ENCODE results near the gene TTC12.
"Not testable (repeated sequence)": the region's sequence is repeated elsewhere in the genome, so short reads cannot be mapped to it uniquely, and the experiment has no call there.

The TTC12 gene

DNA sequence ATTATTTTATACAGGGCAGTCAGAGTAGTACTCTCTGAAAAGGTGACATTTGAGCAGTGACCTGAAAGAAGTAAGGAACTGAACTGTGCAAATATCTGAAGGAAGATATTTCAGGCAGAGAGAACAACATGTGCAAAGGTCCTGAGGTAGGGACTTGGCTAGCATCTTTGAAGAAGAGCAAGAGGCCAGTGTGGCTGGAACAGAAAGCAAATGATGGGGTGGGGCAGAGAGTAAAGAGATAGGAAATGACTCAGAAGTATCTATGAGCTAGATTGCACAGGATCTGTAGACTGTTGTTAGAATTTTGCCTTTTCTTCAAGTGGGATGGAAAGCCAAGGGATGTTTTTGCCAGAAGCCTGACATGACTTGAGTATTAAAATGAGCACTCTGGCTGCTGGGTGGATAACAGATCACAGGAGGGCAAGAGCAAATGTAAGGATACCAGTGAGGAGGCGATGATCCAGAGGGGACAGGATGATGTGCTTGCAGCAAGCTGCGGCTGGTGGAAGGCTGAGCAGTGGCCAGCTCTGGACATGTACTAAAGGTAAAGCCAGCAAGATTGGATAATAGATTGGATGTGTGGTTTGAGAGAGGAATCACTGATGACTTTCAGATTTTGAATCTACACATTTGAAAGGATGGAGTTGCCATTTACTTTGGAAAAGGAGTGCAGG is 33.2 kb upstream of the TTC12 start:
- no peak for DNase-seq
- in situ Hi-C loops (cut with MboI; ENCODE audit: low pct_unique_long_range_greater_than_20kb, low sequenced_read_pairs) = no loop called here

DNA sequence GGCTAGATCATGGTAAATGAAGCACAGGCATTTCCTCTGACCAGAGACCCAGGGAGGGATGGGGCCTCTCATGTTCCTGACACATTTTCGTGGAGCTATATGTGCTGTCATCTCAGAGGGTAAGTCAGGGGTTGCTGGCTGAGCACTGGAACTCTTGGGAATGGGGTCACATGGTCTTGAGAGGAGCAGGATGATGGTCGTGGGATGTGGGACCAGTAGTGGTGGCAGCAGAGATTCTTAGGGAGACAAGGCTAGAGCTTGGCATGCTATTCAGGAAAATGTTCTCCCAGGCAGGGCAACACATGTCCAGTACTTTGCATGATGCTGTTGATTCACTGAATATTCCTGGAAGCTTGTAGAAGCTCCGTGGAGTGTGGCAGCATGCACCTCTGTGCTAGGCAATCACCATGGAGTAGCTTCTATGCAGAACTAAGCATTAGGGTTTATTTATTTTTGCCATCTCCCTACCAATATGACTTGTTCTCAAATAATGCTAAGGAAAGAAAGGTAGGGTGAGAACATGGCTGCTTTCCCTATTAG is 31.4 kb upstream of the TTC12 start:
- in situ Hi-C loops (cut with MboI; ENCODE audit: low pct_unique_long_range_greater_than_20kb, low sequenced_read_pairs) = no loop called here
- no peak for DNase-seq

GRCh38 chr11:113283881-113284280 is 30.5 kb upstream of the TTC12 start:
- no peak for DNase-seq
- in situ Hi-C loops (cut with MboI; ENCODE audit: low pct_unique_long_range_greater_than_20kb, low sequenced_read_pairs) = no loop called here

- in situ Hi-C loops (cut with MboI; ENCODE audit: low pct_unique_long_range_greater_than_20kb, low sequenced_read_pairs) = no loop called here
- DNase-seq = no peak
Measured at GRCh38 chr11:113286009-113286408, 28.4 kb upstream of the TTC12 start.

GRCh38 chr11:113286509-113287497 is 27.6 kb upstream of the TTC12 start:
- DNase-seq = no peak
- in situ Hi-C loops (cut with MboI; ENCODE audit: low pct_unique_long_range_greater_than_20kb, low sequenced_read_pairs) = no loop called here

- in situ Hi-C loops (cut with MboI; ENCODE audit: low pct_unique_long_range_greater_than_20kb, low sequenced_read_pairs) = no loop called here
- DNase-seq = no peak
Measured at GRCh38 chr11:113287801-113288200, 26.6 kb upstream of the TTC12 start.

DNA sequence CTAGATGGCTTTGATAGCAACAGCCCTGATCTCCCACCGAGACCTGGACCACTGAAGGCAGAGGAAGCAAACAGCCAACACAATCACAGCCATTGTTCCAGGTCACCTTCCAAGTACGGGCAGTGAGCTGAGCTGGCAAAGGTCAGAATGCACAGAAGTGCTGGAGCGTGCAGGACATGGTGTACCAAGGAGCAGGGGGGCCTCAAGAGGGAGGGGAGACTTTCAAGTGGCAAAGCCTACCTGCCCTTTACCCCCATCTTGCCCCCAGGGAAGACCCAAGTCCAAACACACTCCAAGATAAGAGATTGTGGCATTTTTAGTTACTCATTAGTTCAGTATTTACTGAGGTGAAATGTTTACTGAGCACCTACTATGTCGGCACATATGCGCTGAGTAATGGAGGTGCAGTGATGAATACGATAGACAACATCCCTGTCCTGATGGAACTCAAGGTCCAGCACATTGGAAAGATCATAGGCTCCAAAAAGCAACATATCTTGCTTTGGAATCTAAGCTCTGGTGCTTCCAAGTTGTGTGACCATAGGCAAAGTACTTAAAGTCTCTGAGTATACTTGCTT is 26.0 kb upstream of the TTC12 start:
- no peak for DNase-seq
- in situ Hi-C loops (cut with MboI; ENCODE audit: low pct_unique_long_range_greater_than_20kb, low sequenced_read_pairs) = no loop called here

GRCh38 chr11:113289431-113290187 is 24.8 kb upstream of the TTC12 start:
- in situ Hi-C loops (cut with MboI; ENCODE audit: low pct_unique_long_range_greater_than_20kb, low sequenced_read_pairs) = no loop called here
- peak; percentile 69 for DNase-seq

DNA sequence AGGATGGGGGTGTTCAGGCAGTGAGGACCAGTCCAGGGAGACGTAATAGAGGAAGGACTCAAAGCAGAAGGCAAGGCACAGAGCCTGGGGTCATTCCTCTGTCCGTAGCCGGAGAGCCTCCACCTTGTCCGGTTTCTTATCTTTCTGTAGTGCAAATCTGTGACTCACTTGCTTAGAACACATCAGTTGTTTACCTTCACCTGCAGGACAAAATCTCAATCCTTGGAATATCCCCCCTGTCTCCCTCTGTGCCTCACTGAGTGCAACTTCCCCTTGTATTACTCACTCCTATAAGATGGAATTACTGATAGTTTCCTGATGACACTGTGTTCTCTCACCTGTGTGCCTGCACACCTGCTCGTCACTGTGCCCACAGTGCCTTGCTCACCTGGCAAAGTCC is 20.4 kb upstream of the TTC12 start:
- in situ Hi-C loops (cut with MboI; ENCODE audit: low pct_unique_long_range_greater_than_20kb, low sequenced_read_pairs) = no loop called here
- no peak for DNase-seq

DNA sequence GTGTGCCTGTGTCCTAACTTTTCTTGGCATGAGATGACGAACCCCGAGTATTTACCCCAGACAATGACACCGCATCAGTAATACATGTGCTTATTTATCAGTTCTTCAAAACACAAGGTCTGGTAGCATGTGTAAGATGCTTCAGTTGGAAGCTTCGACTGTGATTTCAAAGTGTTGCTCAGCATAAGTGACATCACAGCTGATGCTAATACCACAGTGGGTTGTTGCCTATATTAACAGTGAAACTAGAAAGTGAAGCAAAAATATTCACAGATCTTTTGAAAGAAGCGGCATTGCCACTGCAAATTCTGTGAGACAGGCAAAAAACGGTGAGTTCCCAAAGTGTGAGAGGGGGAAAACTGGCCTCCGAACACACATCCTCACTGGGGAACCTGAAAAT is 18.4 kb upstream of the TTC12 start:
- in situ Hi-C loops (cut with MboI; ENCODE audit: low pct_unique_long_range_greater_than_20kb, low sequenced_read_pairs) = no loop called here
- no peak for DNase-seq

DNA sequence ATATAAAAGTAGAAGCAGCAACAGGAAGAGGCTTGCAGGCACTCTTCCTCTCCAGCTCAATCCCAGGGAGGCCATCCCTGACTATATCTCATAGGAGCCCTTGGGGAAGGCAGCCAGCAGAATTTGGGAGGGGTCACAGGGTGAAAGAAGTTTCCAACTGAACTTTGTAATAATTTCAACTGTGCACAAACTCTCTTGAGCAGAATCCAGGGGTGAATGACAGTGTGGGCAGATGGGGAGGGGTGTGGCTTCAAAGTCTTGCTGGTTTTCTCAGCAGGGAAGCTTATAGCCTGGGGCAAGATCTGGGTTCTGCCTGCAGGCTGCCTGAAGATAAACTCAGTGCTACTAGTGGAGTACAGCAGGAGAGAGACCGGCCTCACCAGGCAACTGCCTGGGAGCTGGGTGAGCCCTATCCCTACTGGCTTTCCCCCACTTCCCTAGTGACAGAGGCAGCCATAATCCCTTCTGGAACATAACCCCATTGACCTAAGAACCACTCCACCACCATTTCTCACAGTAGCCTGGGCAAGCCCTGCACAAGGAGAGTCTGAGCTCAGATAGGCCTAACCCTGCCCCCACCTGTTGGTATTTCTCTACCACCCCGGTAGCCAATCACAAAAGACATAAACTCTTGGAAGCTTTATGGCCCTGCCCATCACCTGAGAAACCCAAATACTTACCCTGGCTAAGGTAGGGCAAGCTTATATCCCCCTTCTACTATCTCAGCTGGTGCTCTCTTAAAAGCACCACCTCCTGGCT is 17.8 kb upstream of the TTC12 start:
- in situ Hi-C loops (cut with MboI; ENCODE audit: low pct_unique_long_range_greater_than_20kb, low sequenced_read_pairs) = no loop called here
- no peak for DNase-seq

- in situ Hi-C loops (cut with MboI; ENCODE audit: low pct_unique_long_range_greater_than_20kb, low sequenced_read_pairs); DNase-seq: not testable (repeated sequence)
Measured at GRCh38 chr11:113298496-113298895, 15.9 kb upstream of the TTC12 start.

- in situ Hi-C loops (cut with MboI; ENCODE audit: low pct_unique_long_range_greater_than_20kb, low sequenced_read_pairs) = no loop called here
- DNase-seq = no peak
Measured at GRCh38 chr11:113304916-113305315, 9.5 kb upstream of the TTC12 start.

- peak; percentile 37 for DNase-seq
- in situ Hi-C loops (cut with MboI; ENCODE audit: low pct_unique_long_range_greater_than_20kb, low sequenced_read_pairs) = no loop called here
Measured at GRCh38 chr11:113305440-113306336, 8.7 kb upstream of the TTC12 start.

GRCh38 chr11:113308601-113309000 is 5.8 kb upstream of the TTC12 start:
- no peak for DNase-seq
- in situ Hi-C loops (cut with MboI; ENCODE audit: low pct_unique_long_range_greater_than_20kb, low sequenced_read_pairs) = no loop called here

- DNase-seq = no peak
- in situ Hi-C loops (cut with MboI; ENCODE audit: low pct_unique_long_range_greater_than_20kb, low sequenced_read_pairs) = no loop called here
Measured at GRCh38 chr11:113311536-113311935, 2.8 kb upstream of the TTC12 start.

DNA sequence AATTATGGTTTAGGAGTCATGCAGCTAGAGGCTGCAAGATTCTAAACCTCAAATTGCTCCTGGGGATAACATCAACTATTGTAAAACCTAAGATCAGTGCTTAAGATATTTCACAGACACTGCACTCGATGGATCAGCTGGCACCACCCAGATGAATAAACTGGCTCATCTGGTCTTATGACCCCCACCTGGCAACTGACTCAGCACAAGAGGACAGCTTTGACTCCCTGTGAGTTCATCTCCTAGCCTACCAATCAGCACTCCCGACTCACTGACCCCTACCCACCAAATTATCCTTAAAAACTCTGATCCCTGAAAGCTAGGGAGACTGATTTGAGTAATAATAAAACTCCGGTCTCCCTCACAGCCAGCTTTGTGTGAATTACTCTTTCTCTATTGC is 782 bp upstream of the TTC12 start:
- DNase-seq = no peak
- in situ Hi-C loops (cut with MboI; ENCODE audit: low pct_unique_long_range_greater_than_20kb, low sequenced_read_pairs) = no loop called here

GRCh38 chr11:113314065-113314388 is 356 bp upstream of the TTC12 start:
- DNase-seq = no peak
- in situ Hi-C loops (cut with MboI; ENCODE audit: low pct_unique_long_range_greater_than_20kb, low sequenced_read_pairs) = no loop called here
